Measurements from ENCODE around the gene RNF10. TPM values are rescaled to one million over a fixed set of nuclear protein-coding genes. Genes with fewer than 3 reads are reported as not detected.
"Not testable (repeated sequence)": the region's sequence is repeated elsewhere in the genome, so short reads cannot be mapped to it uniquely, and the experiment has no call there.

The RNF10 gene
- total RNA-seq: 274 TPM
- long read RNA-seq, transcript RNF10-203 (17 exons, 2,671 nt): minor isoform, 63 of 1,061 reads
- long read RNA-seq, transcript RNF10-201 (17 exons, 3,825 nt): major isoform, 811 of 1,061 reads
- long read RNA-seq, partial matches to known transcripts: 29 of 1,061 reads
- long read RNA-seq, other reads (novel, unspliced or antisense): 158 of 1,061 reads

DNA sequence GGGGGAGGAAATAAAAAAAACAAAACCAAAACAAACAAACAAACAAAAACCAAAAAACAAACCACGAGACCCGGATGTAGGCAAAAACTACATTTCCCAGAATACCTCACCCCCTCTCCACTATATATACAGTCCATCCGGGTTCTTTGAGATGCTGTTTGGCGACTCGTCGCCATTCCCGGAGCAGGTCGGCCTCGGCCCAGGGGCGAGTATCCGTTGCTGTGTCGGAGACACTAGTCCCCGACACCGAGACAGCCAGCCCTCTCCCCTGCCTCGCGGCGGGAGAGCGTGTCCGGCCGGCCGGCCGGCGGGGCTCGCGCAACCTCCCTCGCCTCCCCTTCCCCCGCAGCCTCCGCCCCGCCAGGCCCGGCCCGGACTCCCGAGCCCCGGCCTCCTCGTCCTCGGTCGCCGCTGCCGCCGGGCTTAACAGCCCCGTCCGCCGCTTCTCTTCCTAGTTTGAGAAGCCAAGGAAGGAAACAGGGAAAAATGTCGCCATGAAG lies at the start of gene RNF10:
TSS of gene RNF10 (plus strand) at position 154 of the 500 bp plus-strand sequence. CDS start 456 bp downstream, outside the sequence.
- Histone ChIP-seq H3K27me3 (ENCODE audit: low read depth) (no peaks in the 10 kb centered on the region), H3K9me3 (replicated peaks) (no peaks in the 10 kb centered on the region), H3K4me3 (peak within 1 kb of the TSS; percentile 93), H3K36me3 (no peaks in the 10 kb centered on the region), H3K4me1 (peaks cover 50% of the 10 kb centered on the region), H3K27ac (replicated peaks) (peak within 1 kb of the TSS; percentile 96)
- intact Hi-C loops (cut with micrococcal nuclease): no loop called here
- TF ChIP-seq, protein P1, sequence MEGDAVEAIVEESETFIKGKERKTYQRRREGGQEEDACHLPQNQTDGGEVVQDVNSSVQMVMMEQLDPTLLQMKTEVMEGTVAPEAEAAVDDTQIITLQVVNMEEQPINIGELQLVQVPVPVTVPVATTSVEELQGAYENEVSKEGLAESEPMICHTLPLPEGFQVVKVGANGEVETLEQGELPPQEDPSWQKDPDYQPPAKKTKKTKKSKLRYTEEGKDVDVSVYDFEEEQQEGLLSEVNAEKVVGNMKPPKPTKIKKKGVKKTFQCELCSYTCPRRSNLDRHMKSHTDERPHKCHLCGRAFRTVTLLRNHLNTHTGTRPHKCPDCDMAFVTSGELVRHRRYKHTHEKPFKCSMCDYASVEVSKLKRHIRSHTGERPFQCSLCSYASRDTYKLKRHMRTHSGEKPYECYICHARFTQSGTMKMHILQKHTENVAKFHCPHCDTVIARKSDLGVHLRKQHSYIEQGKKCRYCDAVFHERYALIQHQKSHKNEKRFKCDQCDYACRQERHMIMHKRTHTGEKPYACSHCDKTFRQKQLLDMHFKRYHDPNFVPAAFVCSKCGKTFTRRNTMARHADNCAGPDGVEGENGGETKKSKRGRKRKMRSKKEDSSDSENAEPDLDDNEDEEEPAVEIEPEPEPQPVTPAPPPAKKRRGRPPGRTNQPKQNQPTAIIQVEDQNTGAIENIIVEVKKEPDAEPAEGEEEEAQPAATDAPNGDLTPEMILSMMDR (IDR thresholded peaks at IDR 0.05; ENCODE audit: borderline replicate concordance): no peak
- peak; percentile 62 for DNase-seq

DNA sequence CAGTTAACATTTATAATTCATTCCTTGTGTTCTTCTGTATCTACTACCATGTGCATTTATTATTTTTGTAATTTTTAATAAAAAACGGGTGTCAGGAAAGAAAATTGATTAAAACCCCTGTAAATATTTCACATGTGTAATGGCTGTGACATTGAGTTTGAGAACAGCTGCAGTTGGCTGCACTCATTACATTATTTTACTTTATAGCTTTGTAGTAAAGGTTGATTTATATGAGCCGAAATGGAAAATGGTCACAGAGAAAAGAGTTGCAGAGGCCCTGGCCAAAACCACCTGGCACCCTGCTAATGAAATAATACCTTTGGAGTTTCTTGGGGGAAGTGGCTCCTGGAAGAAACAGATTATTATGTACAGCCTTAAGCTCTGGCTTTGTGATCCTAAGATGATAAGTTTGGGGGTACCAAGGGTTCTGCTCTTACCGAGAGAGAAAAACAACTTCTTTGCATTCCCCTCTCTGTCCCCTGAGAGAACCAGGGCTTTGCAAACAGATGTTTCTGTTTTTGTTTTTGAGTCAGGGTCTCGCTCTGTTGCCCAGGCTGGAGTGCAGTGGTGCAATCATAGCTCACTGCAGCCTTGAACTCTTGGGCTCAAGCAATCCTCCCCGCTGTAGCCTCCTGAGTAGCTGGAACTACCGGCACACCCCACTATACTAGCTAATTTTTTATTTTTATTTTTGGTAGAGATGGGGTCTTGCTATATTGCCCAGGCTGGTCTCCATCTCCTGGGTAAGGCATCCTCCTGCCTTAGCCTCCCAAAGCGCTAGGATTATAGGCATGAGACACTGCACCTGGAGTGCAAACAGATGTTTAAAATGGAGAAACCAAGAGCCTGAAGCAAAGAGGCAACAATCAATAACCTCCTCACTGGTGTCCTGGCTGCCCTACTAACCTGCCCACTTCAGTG lies 47.9 kb upstream of the RNF10 start:
- intact Hi-C loops (cut with micrococcal nuclease): no loop called here
- Histone ChIP-seq H3K36me3 (peaks cover 11% of the 10 kb centered on the region), H3K27me3 (ENCODE audit: low read depth) (no peaks in the 10 kb centered on the region), H3K9me3 (replicated peaks) (no peaks in the 10 kb centered on the region), H3K4me1 (peaks cover 2% of the 10 kb centered on the region), H3K27ac (replicated peaks) (no peak overlapping the region), H3K4me3 (no peak overlapping the region)
- no peak for DNase-seq
- TF ChIP-seq, protein P1 (IDR thresholded peaks at IDR 0.05; ENCODE audit: borderline replicate concordance): no peak

DNA sequence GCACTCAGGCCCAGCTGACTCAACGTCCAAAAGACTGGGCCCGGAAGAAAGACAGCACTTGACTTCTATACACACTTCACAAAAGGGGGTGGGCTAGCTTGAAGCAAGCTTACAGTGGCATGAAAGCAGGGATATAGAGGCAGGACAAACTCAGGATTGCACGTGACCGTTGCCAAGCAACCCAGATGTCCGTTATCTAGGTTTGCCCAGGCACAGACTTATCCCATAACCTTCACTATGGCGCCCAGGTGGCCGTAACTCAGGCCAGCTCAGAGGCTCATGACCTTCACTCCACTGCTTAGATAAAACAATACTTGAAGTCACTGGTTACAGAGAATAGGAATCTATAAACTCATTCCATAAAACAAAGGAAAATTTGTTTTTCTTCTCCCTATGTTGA lies 46.6 kb upstream of the RNF10 start:
- intact Hi-C loops (cut with micrococcal nuclease); DNase-seq; H3K4me3 ChIP-seq: not testable (repeated sequence)

DNA sequence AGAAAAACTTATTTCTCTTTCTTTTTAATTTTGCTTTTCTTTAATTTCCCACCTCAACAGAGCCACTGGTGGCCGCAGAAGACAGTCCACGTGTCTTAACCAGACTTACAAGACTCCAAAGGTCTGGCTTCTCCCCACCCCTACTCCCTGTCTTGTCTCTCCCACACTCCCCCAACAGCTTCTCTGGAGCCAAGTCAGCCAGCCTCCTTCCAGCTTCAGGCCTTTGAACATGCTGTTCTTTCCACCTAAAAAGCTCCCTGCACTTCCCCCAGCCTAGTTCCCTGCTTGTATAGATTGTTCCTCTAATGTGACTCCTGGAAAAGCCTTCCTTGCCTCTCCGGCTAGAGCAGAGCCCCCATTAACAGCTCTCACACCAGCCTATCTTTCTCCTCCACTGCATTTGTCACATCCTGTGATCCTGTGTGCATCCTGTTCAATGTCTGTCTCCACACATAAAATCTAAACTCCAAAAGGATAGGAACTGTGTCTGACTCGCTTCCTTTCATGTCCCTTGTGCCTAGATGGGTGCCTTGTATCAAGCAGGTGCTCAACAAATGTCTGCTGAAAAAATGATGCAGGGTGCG lies 46.0 kb upstream of the RNF10 start:
- H3K27ac ChIP-seq (replicated peaks): no peak overlapping the region
- no peaks in the 10 kb centered on the region for H3K9me3 ChIP-seq (replicated peaks)
- TF ChIP-seq, protein P1 (IDR thresholded peaks at IDR 0.05; ENCODE audit: borderline replicate concordance): no peak
- H3K27me3 ChIP-seq (ENCODE audit: low read depth): no peaks in the 10 kb centered on the region
- no peak overlapping the region for H3K4me3 ChIP-seq
- no peaks in the 10 kb centered on the region for H3K36me3 ChIP-seq
- DNase-seq: no peak
- intact Hi-C loops (cut with micrococcal nuclease): no loop called here
- peaks cover 5% of the 10 kb centered on the region for H3K4me1 ChIP-seq

More for the DNA sequence above, 46.6 kb upstream of the RNF10 start:
- H3K4me1 ChIP-seq; H3K36me3 ChIP-seq; H3K27me3 ChIP-seq (ENCODE audit: low read depth); H3K9me3 ChIP-seq (replicated peaks); H3K27ac ChIP-seq (replicated peaks): not testable (repeated sequence)

DNA sequence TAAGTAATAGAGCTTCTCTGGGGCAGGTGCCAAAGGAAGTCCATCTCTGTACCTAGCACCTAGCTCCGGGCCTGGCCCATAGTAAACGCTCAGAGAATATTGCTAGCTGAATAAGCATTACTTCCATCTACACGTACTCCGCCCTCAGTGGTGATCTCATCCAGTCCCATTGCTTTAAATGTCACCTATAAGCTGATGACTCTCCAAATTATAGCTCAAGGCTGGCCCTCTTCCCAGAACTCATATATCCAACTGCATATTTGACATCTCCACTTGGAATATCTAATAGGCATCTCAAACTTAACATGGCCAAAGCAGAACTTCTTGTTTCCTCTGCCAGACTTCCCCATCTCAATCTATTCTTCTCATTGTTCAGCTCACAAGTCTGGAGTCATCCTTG lies 45.1 kb upstream of the RNF10 start:
- Histone ChIP-seq H3K27me3 (ENCODE audit: low read depth) (no peaks in the 10 kb centered on the region), H3K9me3 (replicated peaks) (no peaks in the 10 kb centered on the region), H3K27ac (replicated peaks) (no peak overlapping the region), H3K4me3 (no peak overlapping the region), H3K4me1 (peaks cover 5% of the 10 kb centered on the region), H3K36me3 (no peaks in the 10 kb centered on the region)
- intact Hi-C loops (cut with micrococcal nuclease): no loop called here
- DNase-seq: no peak
- TF ChIP-seq, protein P1 (IDR thresholded peaks at IDR 0.05; ENCODE audit: borderline replicate concordance): no peak
